GM12873 (cell line): Measurements from ENCODE around the gene BPIFB2.

Source experiments
- TF ChIP-seq, protein P1 (sequence below): IDR thresholded peaks from 2 replicates; pipeline ENCODE4 v1.5.1; 2012; ENCODE audit warnings: low read depth, mild to moderate bottlenecking, moderate library complexity, low read length, control low read depth; ENCODE audit not compliant: insufficient read depth; ENCODE audit errors: missing control alignments

BPIFB2 gene, protein sequence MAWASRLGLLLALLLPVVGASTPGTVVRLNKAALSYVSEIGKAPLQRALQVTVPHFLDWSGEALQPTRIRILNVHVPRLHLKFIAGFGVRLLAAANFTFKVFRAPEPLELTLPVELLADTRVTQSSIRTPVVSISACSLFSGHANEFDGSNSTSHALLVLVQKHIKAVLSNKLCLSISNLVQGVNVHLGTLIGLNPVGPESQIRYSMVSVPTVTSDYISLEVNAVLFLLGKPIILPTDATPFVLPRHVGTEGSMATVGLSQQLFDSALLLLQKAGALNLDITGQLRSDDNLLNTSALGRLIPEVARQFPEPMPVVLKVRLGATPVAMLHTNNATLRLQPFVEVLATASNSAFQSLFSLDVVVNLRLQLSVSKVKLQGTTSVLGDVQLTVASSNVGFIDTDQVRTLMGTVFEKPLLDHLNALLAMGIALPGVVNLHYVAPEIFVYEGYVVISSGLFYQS

DNA sequence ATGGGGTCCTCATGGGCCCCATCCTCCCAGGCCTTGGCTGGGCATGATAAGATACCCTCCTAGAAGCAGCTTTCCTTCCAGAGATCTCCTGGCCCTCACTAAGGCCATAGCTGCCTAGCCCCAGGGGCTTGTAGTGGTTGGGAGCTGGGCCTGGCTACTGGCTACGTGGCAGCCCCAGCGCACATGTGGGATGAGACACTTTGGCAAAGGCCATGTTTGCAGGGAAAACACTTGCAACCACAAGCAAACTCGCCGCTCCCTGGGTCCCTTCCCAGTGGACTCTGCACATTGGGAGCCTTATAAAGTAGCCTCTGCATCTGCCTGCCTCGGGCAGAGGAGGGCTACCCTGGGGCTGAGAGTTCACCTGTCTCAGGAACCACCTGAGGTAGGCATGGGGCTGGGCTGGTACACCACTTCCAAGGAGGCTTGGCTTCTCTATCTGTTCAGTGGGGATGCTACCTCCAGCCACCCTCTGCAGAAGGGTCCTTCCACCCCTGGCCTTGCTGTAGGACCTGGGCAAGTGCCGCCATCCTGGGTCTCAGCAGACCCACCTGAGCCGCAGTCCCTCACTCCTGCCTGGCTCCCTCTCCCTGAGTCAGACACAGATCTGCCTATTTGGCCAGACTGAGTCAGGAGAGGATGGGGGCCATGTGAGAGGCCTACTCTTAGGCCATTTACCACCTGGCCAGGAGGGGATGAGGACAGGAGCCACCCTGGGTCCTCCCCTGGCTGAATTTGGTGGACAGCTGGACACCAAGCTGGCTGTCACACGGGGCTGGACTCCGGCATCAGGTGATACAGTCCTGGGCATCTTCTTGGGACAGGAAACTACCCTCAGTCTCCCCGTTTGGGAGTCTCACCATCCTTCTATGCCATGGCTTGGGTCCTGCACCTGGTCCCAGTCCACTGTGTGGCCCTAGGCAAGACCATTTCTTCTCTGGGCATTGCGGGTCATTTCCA, at the start of gene BPIFB2:
Gene BPIFB2 (plus strand): TSS at position 329 of the 960 bp plus-strand sequence. CDS start 871 bp downstream, outside the sequence.
- TF ChIP-seq, protein P1, sequence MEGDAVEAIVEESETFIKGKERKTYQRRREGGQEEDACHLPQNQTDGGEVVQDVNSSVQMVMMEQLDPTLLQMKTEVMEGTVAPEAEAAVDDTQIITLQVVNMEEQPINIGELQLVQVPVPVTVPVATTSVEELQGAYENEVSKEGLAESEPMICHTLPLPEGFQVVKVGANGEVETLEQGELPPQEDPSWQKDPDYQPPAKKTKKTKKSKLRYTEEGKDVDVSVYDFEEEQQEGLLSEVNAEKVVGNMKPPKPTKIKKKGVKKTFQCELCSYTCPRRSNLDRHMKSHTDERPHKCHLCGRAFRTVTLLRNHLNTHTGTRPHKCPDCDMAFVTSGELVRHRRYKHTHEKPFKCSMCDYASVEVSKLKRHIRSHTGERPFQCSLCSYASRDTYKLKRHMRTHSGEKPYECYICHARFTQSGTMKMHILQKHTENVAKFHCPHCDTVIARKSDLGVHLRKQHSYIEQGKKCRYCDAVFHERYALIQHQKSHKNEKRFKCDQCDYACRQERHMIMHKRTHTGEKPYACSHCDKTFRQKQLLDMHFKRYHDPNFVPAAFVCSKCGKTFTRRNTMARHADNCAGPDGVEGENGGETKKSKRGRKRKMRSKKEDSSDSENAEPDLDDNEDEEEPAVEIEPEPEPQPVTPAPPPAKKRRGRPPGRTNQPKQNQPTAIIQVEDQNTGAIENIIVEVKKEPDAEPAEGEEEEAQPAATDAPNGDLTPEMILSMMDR: no peak

DNA sequence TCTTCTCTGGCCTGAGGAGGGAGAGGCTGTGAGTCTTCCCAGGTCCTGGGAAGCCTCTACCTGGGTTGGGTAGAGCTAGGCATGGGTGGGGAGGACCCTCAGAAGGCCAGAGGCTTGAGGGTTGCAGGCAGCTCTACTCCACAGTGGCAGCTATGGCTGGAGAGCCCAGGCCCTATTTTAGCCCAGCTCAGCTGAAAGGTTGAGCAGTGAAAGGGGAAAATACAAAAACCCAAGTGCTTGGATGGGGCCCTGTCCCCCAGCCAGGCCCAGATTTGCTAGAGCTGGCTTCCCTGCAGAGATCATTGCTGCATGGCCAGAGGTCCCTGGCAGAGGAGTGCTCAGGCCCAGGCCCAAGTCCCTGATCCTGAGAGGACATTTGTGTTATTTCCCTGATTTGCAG, 48.9 kb upstream of the BPIFB2 start:
- TF ChIP-seq, protein P1: no peak

DNA sequence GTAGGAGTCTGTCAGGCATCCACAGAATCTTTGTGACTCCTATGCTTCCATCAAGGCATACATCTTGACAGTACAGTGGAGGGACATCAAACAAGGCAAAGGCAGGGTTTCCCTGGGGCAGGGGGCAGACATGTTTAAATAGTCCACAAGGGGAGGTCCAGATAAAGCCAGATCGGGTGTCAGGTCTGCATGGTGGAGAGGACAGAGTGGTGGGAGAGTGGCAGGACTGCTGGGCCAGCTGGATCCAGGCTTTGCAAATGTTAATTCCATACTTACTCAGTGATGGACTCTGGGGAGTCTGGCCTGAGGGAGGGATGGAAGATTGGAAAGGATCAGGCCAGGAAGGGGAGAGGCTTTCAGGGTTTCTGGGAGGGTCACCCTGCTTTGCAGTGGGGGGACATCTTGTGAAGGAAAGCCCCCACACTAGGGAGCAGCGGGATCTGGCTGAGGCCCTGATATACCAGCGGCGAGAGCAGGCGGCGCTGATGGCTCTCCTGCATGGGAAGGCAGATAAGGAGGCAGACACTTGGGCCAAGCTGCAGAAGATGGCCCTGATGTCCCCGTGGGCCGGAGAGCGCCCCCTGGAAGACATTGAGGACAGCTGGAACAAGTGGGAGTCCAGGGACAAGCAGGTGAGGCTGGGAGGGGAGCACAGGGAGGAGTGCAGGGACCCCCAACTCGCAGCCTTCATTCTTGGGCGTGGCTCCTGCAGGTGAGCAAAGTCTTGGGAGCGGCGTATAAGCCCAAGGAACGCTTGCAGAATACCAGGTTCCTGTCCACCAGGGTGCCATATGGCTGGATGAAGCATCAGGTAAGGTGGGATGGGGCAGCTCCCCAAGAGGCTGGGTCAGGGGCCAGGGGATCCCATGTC, 47.9 kb upstream of the BPIFB2 start:
- TF ChIP-seq, protein P1: no peak

DNA sequence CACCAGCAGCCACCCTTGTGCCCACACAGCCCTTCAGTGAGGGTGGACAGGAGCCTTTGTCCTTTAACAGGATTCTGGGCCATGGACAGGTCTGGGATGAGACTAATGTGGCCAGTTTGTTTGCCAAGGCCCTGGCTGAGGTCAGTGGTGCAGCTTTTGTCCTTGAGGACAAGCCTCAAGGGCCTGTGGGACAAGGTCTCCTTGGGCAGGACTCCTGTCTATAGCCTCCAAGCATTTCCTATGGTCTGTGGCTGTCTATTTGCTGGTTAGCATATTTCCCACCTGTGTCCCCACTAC, 47.3 kb upstream of the BPIFB2 start:
- TF ChIP-seq, protein P1: no peak

DNA sequence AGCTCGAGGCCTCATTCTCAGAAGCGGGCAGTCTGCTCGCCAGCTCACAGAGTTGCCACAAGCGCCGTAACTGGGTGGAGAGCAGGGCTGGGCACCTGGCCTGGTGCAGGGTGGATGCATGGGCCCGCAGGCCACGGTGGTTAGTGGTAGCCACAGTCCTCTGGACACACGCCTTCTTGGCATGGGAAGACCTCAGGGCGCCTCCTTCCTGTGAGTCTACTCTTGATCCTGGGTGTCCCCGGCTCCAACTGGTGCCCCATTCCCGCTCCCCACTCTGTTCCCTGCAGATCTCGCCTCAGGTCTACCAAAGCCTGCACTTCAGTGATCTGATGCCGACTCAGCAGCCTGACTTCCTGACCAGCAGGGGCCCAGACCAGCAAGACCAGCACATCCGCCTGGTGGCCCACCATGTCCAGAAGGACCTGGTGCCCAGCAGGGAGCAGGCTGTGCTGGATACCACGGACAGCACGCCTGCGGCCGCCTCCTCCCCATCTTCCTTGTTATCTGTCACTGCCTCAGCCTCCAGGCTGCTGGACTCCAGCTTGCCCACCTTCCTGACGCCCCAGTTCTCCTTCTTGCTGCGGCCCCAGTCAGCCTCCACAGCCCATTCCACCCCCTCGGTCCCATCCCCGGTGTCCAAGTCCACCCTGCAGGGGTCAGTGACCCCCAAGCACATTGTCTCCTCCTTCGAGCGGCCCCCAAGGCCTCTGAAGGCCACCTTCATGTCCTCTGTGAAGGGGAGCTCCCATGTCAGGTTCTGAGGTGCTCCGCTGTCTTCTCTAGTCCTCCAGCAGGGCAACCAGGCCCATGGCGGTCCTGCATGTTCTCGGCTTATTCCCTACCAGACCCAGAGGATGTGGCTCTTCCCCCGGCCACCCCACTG, 46.4 kb upstream of the BPIFB2 start:
- TF ChIP-seq, protein P1: no peak

DNA sequence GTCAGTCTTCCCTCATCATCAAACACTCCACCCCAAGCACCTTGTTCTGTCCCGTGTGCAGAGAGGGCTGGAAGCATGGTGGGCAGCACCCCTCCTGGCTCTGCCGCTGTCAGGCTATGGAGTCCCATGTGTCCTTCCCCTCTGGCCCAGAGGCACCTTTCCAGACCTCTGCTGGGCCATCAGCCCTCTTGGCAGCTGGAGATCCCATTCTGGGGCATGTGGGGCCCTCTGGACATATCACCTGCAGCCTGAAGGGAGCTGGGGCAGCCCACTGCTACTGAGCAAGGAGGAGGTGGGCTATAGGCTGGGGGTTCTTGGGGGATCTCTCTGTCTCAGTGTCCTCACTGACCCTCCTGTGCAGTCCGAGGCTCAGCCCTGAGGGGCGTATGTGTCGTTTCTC, 45.5 kb upstream of the BPIFB2 start:
- TF ChIP-seq, protein P1: no peak
